ENCODE data around the gene PFKFB4.

PFKFB4 gene

DNA sequence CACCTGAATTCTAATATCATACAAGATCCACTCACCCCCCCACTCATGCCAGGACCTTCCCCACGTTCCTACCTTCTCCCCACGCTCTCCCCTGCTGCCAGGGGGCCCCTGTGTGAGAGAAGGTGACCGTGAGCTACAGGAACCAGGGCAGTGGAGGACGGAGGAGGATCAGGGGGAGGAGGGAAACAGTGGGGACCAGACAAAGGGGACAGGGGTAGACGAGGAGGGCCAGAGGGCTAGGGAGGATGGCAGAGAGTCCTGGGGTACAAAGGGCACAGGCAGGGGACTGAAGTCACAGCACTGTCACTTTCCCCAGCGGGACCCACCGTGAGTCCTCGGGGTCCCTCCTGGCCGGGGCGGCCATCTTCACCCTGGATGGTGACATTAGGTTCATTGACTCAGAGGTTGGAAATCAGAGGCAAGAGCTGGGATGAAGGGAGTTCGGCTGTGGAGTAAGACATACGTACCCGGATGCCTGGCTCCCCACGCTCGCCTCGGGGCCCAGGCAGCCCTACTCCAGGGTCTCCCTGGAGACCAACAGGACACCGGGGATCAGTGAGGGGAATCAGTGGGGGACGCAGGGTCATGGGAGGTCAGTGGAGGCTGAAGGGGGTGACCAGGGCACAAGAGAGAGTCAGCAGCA, 13.3 kb upstream of the PFKFB4 start:
- H3K4me1 ChIP-seq = no peaks in the 10 kb centered on the region
- no peak for DNase-seq (ENCODE audit: low spot score in 2 of 2)
- no peaks in the 10 kb centered on the region for H3K27me3 ChIP-seq (ENCODE audit: low read depth)
- in situ Hi-C loops (cut with MboI; ENCODE audit: low sequenced_read_pairs) = no loop called here
- no peaks in the 10 kb centered on the region for H3K9me3 ChIP-seq
- H3K36me3 ChIP-seq (replicated peaks) = no peaks in the 10 kb centered on the region
- H3K4me3 ChIP-seq = no peak overlapping the region

DNA sequence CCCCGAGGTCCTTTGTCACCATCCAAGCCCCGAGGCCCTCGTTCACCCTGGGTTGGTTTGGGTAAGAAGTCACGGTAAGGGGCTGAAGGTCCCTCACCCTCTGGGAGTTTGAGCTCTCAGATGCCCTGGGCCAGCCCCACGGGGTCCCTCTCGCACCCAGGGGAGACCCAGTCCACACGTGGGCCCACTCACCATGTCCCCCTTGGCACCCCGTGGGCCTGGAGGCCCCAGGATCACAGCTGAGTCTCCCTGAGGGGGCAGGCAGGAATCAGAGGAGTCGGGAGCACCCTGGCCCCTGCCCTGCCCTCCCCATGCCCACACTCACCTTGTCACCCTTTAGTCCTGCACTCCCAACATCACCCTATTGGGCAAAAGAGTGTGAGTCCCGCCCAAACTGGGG, 12.8 kb upstream of the PFKFB4 start:
- no peak for DNase-seq (ENCODE audit: low spot score in 2 of 2)
- in situ Hi-C loops (cut with MboI; ENCODE audit: low sequenced_read_pairs) = no loop called here
- Histone ChIP-seq H3K36me3 (replicated peaks) (no peaks in the 10 kb centered on the region), H3K27me3 (ENCODE audit: low read depth) (no peaks in the 10 kb centered on the region), H3K4me3 (no peak overlapping the region), H3K9me3 (no peaks in the 10 kb centered on the region), H3K4me1 (no peaks in the 10 kb centered on the region)

DNA sequence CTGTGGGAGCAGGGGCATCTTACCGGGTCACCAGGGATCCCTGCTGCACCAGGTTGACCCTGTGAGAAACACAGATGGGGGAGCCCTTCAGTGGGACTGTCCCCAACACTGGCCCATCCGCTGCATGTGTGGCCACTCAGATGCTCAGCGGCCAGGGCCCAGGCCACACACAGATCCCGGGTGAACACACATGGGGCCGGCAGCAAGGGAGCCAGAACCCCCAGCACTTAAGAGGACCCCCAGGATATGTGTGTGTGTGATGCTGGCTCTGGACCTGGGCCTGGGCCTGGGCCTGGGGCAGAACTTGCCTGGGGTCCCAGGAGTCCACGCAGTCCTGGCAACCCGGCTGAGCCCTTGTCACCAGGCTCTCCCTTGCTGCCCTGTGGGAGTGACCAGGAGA, 11.9 kb upstream of the PFKFB4 start:
- no peak overlapping the region for H3K4me3 ChIP-seq
- H3K9me3 ChIP-seq = no peaks in the 10 kb centered on the region
- in situ Hi-C loops (cut with MboI; ENCODE audit: low sequenced_read_pairs) = no loop called here
- H3K36me3 ChIP-seq (replicated peaks) = no peaks in the 10 kb centered on the region
- no peaks in the 10 kb centered on the region for H3K4me1 ChIP-seq
- no peak for DNase-seq (ENCODE audit: low spot score in 2 of 2)
- no peaks in the 10 kb centered on the region for H3K27me3 ChIP-seq (ENCODE audit: low read depth)

DNA sequence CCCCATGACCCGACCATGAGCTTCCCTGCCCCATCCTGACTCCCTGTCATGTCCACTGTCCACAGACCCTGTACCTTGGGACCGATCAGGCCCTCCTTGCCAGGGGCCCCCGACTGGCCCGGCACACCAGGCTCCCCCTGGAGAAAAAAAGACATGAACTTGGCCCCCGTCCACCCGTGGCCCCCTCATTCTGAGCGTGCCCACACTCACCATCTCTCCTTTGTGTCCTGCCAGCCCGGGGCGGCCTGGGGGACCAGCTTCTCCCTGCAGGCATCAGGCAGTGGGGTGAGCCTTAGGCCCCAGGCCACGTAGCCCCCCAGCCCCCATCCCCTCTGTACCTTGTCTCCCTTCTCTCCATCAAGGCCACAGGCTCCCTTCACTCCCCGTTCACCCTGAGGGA, 10.9 kb upstream of the PFKFB4 start:
- no peak overlapping the region for H3K4me3 ChIP-seq
- no peak for DNase-seq (ENCODE audit: low spot score in 2 of 2)
- no peaks in the 10 kb centered on the region for H3K4me1 ChIP-seq
- no peaks in the 10 kb centered on the region for H3K27me3 ChIP-seq (ENCODE audit: low read depth)
- in situ Hi-C loops (cut with MboI; ENCODE audit: low sequenced_read_pairs) = no loop called here
- H3K9me3 ChIP-seq = no peaks in the 10 kb centered on the region
- H3K36me3 ChIP-seq (replicated peaks) = no peaks in the 10 kb centered on the region

DNA sequence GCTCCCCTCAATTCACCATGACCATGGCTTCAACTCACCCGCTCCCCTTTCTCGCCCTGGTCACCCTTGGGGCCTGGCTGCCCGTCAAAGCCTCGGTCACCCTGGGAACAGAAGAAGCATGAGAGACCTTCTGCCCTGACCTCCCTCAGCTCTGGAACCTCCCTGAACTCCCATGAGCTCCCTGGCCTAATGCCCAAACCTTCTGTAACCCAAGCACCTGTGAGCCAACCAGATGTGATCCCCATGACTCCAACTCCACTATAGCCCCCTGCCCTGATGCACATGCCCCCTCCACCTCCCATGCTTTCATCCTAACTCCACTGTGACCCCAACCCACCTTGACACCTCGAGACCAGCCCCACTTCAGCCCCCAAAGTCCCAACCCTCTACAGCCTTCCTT, 10.5 kb upstream of the PFKFB4 start:
- no peak for DNase-seq (ENCODE audit: low spot score in 2 of 2)
- Histone ChIP-seq H3K4me1 (no peaks in the 10 kb centered on the region), H3K9me3 (no peaks in the 10 kb centered on the region), H3K36me3 (replicated peaks) (no peaks in the 10 kb centered on the region), H3K4me3 (no peak overlapping the region), H3K27me3 (ENCODE audit: low read depth) (no peaks in the 10 kb centered on the region)
- in situ Hi-C loops (cut with MboI; ENCODE audit: low sequenced_read_pairs) = no loop called here

DNA sequence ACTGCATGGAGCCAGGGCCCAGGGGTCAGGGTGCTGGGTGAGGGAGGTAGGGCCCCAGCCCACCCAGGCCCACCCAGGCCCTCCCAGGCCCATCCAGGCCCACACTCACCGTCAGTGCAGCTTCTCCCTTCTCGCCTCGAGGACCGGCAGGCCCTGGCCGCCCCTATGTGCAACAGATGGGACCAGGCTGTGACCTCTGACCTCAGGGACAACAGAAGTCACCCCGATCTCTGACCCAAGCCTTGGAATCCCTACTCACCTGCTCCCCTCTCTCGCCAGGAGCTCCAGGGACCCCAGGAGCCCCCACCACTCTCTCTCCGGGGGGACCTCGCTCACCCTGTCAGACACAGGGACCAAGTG, 9.8 kb upstream of the PFKFB4 start:
- no peaks in the 10 kb centered on the region for H3K36me3 ChIP-seq (replicated peaks)
- DNase-seq (ENCODE audit: low spot score in 2 of 2) = no peak
- H3K9me3 ChIP-seq = no peaks in the 10 kb centered on the region
- H3K27me3 ChIP-seq (ENCODE audit: low read depth) = no peaks in the 10 kb centered on the region
- H3K4me3 ChIP-seq = no peak overlapping the region
- no peaks in the 10 kb centered on the region for H3K4me1 ChIP-seq
- in situ Hi-C loops (cut with MboI; ENCODE audit: low sequenced_read_pairs) = no loop called here

DNA sequence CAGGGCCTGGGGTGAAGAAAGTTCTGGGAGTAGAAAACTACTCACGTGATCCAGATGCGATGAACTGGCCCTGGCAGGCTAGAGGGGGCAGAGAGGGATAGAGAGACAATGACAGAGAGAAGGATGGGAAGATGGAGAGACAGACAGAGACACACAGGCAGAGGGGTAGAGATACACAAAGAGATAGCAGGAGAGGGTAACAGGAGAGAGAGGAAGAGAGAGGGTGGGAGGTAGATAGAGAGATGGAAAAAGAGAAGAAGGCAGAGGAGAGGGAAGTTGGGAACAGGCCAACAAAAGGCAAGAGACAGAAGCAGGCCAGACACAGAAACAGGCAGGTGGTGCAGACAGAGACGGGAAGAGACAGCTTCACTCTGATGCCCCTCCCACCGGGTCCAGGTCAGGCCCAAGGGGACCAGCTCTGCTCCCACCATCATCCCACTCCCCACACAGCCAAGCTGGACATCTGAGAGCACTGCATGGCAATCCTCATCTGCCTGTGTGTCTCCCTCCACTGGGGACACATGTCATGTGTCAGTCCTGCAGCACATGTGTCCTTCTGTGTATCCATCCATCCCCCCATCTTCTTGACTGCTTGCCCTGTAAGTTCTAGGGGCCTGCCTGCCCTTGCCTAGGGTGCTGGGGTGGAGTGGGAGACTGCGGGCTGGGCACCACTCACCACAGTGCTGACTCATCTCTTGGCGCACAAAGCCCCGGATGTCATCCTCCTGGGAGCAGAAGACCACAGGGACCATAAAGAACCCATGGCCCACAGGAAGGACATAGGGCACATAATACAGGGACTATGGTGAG, 9.2 kb upstream of the PFKFB4 start:
- Histone ChIP-seq H3K36me3 (replicated peaks) (no peaks in the 10 kb centered on the region), H3K4me3 (no peak overlapping the region), H3K27me3 (ENCODE audit: low read depth) (no peaks in the 10 kb centered on the region), H3K4me1 (no peaks in the 10 kb centered on the region), H3K9me3 (no peaks in the 10 kb centered on the region)
- no peak for DNase-seq (ENCODE audit: low spot score in 2 of 2)
- in situ Hi-C loops (cut with MboI; ENCODE audit: low sequenced_read_pairs) = no loop called here

DNA sequence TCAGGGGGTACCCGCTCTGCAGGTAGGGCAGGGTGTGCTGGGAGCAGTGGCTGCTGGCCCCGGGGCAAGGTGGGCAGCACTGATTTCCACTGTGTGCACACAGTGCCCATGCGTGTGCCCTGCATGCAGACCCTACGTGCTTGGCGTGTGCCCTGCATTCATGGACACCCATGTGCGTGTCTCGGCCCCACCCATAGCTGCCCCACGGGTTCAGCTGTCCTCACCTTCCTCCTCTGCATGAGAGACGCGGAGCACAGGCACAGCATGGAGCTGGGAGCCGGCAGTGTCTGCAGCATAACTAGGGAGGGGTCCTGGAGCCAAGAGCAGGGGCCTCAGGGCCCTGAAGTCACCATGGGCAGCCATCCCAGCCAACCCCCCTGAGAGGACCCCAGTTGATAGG, 8.6 kb upstream of the PFKFB4 start:
- DNase-seq (ENCODE audit: low spot score in 2 of 2) = no peak
- in situ Hi-C loops (cut with MboI; ENCODE audit: low sequenced_read_pairs) = no loop called here
- H3K36me3 ChIP-seq (replicated peaks) = no peaks in the 10 kb centered on the region

DNA sequence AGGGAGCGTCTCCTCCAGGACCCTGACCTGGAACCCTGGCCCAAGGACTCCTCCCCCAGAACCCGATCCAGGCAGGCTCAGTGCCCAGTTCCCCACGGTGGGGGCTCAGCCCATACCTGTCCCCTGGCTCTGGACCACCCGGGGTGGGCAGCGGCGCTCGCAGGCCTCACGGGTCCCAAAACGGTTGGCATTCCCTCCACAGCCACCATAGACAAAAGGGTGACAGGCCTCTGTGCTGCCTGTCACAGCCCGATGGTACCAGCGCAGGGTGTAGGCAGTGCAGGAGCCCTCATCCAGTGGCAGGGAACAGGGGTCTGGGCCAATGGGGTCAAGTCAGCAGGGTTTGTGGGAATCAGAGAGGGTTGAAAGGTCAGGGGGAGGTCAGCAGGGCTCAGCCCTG, 8.1 kb upstream of the PFKFB4 start:
- in situ Hi-C loops (cut with MboI; ENCODE audit: low sequenced_read_pairs) = no loop called here
- Histone ChIP-seq H3K4me3 (no peak overlapping the region), H3K36me3 (replicated peaks) (no peaks in the 10 kb centered on the region), H3K27me3 (ENCODE audit: low read depth) (no peaks in the 10 kb centered on the region), H3K4me1 (no peaks in the 10 kb centered on the region), H3K9me3 (no peaks in the 10 kb centered on the region)
- no peak for DNase-seq (ENCODE audit: low spot score in 2 of 2)

More for the DNA sequence above, 8.6 kb upstream of the PFKFB4 start:
- Histone ChIP-seq H3K27me3 (ENCODE audit: low read depth) (no peaks in the 10 kb centered on the region), H3K9me3 (no peaks in the 10 kb centered on the region), H3K4me3 (no peak overlapping the region), H3K4me1 (no peaks in the 10 kb centered on the region)

DNA sequence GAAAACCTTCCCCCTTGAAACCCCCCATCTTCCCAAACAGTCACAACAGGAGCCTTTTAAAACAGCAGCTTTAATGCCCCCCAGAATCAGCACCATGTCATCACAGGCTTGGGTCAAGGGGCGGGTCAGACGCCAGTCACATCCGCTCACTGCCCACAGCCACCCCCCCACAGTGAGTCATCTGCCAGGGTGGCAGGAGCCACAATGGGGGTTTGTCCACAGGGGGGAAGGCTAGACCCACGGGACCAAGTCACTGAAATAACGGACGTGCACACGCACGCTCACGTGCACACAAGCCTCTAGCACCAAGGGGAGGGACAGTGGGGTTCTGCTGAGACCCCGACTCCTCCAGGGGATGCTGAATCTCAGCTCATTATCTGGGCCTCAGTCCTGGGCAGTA, 7.4 kb upstream of the PFKFB4 start:
- Histone ChIP-seq H3K4me3 (no peak overlapping the region), H3K27me3 (ENCODE audit: low read depth) (no peaks in the 10 kb centered on the region), H3K4me1 (no peaks in the 10 kb centered on the region), H3K36me3 (replicated peaks) (no peaks in the 10 kb centered on the region), H3K9me3 (no peaks in the 10 kb centered on the region)
- in situ Hi-C loops (cut with MboI; ENCODE audit: low sequenced_read_pairs) = no loop called here
- no peak for DNase-seq (ENCODE audit: low spot score in 2 of 2)

DNA sequence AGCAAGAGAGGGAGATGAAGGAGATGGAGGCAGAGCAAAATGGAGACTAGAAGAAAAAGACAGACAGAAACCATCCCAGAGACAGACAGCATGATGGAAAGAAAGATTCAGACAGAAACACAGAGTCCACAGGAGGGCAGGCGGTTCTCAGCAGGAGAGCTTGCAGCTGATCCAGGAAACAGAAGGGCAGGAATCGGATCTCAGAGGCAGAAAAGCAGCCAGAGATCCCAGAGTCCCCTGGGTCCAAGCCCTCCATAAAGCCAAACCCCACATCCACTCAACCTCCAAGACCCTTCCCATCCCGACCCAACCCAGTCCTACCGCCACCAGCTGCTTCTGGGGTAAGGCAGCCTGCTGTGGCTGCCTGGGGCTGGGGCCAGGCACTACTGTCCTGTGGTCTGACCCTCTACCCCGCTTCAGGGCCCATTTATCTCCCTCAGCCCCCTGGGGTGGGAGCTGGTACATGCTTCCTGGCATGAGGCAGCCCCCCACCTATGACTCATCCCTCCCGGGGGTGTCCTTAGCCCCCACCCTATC, 6.8 kb upstream of the PFKFB4 start, which contains the start of gene UCN2:
Gene UCN2, minus strand, starts transcription at position 400 of the 537 bp plus-strand sequence. CDS start 657 bp downstream, outside the sequence.
- Histone ChIP-seq H3K27me3 (ENCODE audit: low read depth) (no peaks in the 10 kb centered on the region), H3K4me1 (no peaks in the 10 kb centered on the region), H3K4me3 (no peak within 1 kb of the TSS), H3K36me3 (replicated peaks) (no peaks in the 10 kb centered on the region), H3K9me3 (no peaks in the 10 kb centered on the region)
- no peak for DNase-seq (ENCODE audit: low spot score in 2 of 2)
- in situ Hi-C loops (cut with MboI; ENCODE audit: low sequenced_read_pairs) = no loop called here

DNA sequence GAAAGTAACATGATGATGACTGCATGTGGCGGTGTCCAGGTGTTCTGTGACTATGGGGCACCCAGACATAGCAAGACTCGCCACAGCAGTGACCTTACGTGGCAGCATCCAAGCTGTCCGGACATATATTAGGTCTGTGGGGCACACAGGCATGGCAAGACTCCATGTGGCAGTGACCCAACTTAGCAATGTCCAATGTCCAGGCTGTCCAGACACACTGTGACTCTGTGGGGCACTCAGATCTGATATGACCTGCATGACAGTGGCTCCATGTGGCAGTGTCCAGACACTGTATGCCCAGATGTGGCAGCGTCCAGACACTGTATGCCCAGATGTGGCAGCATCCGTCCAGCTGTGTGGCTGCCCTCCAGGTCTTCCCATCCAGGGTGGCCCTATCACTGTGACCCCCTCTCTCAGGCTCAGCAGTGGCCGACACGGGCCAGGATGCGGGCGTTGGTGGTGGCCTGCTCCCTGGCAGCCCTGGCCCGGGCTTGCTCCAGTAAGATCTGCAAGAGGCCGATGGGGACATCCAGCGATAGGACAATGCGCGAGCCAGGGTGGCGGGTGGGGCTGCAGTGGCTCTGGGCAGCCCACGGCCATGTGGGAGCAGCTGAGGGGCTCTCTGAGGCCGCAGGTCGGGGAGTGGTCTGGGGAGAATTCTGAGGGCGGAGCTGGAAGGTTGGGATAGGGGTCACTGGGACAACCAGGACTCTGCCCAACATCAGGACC, 5.9 kb upstream of the PFKFB4 start:
- DNase-seq (ENCODE audit: low spot score in 2 of 2) = no peak
- H3K4me1 ChIP-seq = peaks cover 5% of the 10 kb centered on the region
- H3K4me3 ChIP-seq = no peak overlapping the region
- H3K27me3 ChIP-seq (ENCODE audit: low read depth) = no peaks in the 10 kb centered on the region
- H3K36me3 ChIP-seq (replicated peaks) = no peaks in the 10 kb centered on the region
- H3K9me3 ChIP-seq = no peaks in the 10 kb centered on the region
- in situ Hi-C loops (cut with MboI; ENCODE audit: low sequenced_read_pairs) = no loop called here

DNA sequence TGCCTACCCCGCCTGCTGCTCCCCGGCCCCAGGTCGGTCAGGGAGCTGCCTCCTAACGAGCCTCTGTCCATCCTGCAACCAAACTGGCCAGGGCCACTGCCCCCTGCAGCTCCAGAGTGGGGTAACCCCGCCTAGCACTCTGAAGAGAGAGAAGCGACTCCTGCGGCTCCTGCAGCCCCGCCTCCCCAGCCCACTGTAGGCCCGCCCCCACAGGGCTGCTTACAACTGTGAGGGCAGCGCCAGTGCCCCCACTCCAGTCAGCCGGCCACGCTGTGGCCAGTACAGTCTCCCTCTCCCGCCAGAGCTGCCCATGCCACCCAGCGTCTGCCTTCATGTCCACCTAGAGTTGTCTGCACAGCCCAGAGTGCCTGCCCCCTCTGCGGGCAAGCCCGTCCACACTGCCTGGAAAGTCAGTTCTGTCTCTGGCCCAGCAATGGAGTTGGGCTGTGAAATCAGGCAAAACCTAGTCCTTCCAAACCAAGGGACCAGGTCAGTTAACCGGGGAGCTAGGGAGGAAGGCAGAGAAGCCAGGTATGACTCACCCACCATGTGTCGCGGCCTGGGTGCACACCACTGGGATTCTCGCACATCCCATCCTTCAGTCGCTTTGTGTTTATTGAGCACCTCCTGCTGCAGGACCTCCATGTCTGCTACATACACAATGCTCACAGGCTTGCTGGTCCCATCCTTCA, 4.6 kb upstream of the PFKFB4 start:
- DNase-seq (ENCODE audit: low spot score in 2 of 2) = peak in 1 of 2 experiments; percentile 66
- H3K4me1 ChIP-seq = peaks cover 8% of the 10 kb centered on the region
- H3K36me3 ChIP-seq (replicated peaks) = no peaks in the 10 kb centered on the region
- H3K27me3 ChIP-seq (ENCODE audit: low read depth) = no peaks in the 10 kb centered on the region
- H3K4me3 ChIP-seq = no peak overlapping the region
- in situ Hi-C loops (cut with MboI; ENCODE audit: low sequenced_read_pairs) = no loop called here
- no peaks in the 10 kb centered on the region for H3K9me3 ChIP-seq
